Activated naive CD8-positive, alpha-beta T cell treated with anti-CD3 and anti-CD28 coated beads, Interleukin-2, amount 50 U/mL, for 16 hours (primary cell): ENCODE measurements around the gene GABBR2.
A peak's percentile ranks its signal among the peaks of the same experiment; 100 is the strongest.

ENCODE experiments used
- DNase-seq: peaks from one replicate; pipeline ENCODE4 v3.0.0-alpha.2; 2020; ENCODE audit warnings: low read depth, low spot score

The GABBR2 gene

DNA sequence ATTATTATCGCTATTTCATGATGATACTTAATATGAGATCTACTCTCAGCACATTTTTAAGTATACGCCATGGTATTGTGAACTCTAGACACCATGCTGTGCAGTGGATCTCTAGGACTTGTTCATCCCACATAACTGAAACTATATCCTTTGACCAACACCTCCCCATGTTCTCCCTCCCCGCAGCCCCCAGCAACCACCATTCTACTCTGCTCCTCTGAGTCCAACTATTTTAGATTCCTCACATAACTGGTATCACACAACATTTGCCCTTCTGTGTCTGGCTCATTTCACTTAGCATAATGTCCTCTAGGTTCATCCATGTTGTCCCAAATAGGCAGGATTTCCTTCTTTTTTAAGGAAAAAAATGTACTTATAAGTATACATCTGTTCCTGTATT lies 446.7 kb downstream of the GABBR2 start:
- no peak for DNase-seq

DNA sequence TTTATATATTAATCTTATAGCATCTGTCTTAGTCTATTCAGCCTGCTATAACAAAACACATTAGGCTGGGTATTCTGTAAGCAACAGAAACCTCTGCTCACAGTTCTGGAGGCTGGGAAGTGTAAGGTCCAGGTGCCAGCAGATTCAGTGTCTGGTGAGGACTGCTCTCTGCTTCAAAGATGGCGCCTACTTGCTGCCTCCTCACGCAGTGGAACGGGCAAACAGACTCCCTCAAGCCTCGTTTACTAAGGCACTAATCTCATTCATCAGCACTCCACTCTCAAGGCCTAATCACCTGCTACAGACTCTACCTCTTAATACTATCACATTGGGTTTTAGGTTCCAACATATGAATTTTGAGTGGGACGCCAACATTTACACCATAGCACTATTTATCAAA lies 448.1 kb downstream of the GABBR2 start:
- DNase-seq, result no peak

DNA sequence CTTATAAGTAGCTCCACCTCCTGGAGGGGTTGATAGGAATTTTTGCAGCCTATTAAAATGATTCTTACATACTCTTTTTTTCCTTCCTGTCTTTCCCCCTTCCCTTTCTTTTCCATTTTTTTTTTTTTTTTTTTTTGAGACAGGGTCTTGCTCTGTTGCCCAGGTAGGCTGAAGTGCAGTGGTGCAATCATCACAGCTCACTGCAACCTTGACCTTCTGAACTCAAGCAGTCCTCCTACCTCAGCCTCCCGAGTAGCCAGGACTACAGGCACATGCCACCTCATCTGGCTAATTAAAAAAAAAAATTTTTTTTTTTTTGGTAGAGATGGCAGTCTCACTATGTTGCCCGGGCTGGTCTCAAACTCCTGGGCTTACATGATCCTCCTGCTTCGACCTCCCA lies 448.9 kb downstream of the GABBR2 start:
- no peak for DNase-seq

DNA sequence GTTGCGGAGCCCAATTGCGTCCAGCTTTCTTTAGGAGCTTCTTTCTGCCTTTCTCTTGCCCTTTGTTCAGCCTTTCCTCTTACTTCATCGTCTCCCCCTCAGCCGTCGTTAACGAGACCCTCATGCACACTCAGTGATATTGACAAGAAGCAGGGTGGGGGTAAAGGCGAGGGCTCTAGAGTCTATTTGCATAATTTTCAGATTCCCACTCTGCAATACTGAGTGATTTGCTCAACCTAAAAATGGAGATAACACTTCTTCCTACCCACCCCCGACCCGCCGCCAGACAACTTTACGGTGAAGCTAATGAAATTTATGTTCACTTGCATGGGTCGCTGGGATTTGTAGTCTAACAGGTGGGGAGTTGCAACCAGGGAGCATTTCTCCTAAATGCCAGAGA lies 452.0 kb downstream of the GABBR2 start:
- DNase-seq, result no peak

DNA sequence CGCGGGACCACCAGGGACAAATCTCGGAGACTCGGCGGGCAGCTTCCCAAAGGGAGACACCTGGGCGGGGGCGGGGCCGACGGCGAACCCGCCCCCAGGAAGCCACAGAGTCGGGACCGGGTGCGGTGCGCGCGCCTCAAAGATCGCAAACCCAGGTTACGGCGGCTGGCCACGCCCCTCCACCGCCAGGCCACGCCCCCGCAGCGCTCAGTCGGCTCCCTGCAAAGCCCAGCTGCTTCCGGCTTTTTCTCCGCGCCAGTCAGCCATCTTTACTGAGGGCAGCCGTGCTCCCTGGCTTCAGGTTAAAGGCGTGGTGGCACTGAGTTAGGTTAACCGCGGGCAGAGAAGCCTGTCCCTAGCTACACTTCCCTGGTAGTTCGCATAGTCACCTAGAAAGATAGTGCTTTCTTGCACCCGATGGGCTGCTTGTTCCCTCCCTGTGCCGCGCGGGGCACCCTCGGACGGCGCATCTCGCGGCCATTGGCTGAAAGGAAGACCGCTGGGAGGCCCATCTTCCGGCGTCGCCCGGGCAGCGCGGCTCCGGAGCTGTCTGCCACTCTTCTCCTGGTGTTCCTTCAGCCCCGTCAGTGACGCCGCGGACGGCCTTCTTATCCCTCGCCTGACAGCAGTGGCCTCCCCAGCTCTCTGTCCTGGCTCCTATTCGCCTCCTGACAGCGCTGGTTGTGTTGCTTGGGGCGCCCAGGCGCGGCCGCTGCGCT lies 453.0 kb downstream of the GABBR2 start, which contains the start of gene TBC1D2:
Gene TBC1D2, minus strand, starts transcription at position 72 of the 719 bp plus-strand sequence. CDS start 108 bp downstream, outside the sequence.
- peak; percentile 92 for DNase-seq

DNA sequence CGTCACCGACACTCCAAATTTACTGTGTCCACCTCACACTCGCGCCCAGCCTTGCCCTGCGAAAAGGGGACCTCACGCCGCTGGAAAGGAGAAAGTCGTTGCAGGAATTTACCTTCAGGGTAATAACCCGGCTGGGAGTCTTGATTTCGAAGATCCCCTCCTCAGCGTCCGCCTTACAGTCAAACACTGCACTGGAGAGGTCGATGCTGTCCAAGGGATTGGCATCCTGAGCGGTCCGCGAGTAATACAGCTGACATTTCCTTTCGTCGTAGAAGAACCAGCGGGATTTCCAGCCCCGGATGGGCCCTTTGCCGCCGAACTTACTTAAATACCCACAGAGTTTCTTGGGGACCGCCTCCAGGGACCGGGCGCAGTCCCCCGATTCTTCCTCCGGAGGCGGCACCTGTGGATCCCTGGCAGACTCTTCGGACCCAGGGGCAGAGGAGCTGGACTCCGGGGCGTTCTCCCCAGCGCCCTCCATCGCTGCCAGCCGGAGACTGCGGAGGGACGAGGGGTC lies 453.6 kb downstream of the GABBR2 start:
- DNase-seq, result no peak

DNA sequence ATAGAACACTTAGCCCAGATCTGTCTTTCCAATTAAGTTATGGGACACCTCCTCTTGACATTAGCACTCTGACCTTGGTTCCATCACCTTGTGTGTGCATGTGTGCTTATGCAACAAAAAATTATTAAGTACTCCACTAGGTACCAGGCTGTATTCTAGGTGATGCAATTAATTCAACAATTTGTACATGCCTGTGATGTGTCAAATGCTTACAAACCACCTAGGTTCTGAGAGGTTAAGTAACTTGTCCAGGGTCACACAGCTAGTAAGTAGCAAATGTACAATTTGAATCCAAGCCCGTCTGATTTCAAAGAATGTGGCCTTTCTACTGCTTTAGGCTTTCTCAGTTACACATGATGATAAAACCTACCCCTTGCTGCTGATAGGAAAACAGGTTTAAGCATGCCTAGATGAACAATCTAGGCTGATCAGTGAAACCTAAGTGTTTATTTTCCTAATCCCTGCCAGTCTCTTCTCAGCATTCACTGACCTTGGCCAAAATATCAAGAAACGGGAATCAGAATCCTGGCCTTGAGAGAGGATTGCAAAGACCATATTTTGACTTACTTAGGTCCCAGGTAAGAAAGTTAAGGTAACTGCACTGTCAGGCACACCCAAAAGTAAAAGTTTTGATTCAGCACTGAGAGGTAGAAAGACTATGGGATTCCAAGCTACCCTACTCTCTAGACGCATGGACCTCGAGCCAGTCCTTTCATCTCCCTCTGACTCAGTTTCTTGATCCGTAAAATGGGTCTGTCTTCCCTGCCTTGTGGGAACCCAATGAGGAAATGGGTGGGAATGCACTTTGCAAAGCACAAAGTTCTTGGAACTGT lies 454.3 kb downstream of the GABBR2 start:
- DNase-seq, result no peak

DNA sequence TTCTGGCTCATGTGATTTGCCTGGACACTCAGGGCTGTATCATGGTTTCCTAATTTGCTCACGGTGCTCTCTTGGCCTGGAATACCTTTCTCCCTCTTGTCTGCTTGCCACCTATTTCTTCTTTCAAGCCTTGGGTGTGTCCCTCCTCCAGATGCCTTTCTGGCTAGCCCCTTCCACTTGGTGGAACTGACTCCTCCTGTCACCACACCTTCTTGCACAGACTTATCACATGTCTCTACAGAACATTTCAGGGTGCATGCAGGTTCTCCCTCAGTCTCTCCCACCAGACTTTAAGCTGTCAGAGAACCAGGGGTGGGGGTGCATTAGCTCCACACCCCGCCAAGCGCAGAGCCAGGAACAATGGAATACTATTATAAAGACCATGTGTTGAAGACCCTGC lies 455.2 kb downstream of the GABBR2 start:
- no peak for DNase-seq

DNA sequence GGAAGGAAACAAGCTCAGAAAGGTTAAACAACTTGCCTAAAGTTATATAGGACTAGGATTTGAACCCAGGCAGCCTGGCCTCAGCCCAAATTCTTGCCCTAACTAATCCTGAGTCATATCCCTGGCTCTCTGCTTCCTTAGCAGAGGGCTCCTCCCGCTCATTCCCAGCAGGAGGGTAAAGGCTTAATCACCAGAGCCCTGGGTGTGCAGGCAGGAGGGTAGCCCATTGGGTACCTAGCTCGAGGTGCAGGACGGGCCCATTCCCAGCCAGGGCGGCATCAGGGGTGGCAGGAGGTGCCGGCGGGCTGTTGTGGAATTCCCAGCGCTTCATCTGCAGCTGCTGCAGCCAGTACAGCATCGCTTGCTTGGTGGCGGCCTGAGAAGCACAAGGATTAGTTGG lies 457.2 kb downstream of the GABBR2 start:
- no peak for DNase-seq

DNA sequence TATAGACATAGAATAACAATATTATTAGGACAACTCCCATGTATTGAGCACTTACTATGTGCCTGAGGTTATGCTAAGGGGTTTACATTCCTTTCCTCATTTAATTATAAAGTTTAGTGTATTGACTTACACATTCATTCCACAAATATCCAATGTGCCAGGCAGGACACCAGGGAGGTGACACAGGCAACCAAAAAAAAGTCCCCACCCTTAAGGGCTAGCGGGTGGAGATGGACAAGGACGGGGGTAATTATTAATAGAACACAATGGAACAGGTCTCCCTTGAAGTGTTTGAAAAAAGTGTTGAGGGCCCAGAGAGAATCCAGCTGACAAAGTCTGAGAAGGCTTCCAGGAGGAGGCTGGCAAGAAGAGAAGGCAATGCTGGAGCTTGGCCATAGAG lies 459.0 kb downstream of the GABBR2 start:
- DNase-seq, result no peak

DNA sequence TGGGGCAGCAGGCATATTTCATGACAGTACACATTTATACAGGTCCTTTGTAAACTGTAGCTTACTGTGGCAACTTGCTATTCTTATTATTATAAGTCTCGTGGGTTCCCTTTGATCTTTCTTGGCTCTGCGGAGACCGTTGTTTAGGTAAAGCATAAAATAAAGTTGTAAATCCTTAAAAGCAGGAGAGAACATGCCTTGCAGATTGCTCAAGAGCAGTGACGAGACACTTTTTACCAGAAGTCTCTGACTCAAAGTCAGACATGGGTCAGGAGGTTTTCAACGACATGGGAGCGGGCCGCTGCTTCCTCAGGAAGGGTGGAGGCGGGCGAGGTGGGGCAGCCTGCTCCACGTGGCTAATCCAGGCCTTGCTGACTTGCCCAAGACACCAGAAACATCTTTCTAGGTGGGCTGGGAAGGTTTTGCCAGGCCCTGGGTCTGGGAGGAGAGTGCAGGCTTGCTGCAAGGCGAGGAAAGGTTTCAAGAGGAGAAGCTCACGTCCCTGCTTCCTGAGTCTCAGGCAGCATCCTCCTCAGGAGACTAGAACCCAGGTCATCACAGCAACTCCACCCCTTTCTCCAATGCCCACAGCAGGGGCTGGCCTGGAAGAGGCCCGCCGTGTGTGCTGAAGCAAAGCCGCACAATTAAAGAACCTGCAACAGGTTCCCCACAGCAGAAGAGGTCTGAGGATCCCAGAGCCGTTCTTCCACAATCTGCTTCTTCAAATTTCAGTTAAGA lies 459.8 kb downstream of the GABBR2 start:
- no peak for DNase-seq

DNA sequence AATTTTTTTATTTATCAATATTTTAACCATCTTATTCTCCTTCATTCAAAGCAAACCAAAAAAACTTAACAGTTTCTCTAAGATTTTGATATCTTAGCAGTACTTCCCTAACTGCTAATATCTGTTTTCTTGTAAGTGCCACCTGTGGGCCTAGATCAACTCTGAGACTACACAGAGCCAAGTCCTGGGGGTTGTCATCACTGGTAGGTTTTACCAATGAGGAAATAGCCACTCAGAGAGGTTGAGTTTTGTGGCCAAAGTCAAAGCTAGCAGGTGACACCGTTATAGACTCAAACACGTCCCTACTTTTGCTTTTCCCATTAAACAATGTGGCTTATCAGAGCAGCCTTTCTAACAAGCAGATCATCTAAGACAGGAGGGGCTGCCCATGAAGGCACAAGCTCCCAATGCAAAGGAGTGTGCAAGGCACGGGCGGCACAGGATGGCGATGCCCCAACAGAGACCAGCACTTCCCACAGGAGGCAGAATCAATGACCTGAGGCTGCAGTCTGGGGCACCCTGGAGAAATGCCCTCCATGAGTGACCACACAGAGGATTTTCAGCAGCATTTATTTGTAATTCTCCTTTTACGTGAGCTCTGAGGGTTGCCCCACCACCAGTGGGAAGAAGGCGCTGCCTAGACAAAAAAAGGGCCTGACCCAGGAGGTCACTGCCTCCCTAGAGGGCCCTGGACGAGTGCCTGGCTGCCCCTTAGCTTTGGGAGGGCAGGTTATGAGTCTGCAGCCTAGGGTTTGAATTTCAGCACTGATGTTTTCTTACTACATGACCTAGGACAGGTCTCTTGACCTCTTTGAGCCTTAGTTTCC lies 460.7 kb downstream of the GABBR2 start:
- no peak for DNase-seq

DNA sequence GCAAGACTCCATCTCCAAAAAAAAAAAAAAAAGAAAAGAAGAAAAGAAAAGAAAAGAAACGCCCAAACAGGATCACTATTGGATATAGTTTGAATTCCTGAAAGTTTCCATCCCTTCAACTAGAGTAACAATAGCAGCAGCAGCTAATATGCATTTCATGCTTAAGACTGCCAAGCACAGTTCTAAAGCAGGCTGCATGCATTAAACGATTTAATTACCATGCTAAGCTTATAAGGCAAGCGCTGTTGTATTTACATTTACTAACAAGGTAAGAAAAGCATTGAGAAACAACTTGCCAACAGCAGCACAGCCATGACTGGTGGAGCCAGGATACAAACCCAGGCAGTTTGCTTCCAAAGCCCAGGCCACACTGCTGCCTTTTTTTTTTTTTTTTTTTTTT lies 466.3 kb downstream of the GABBR2 start:
- DNase-seq, result no peak

DNA sequence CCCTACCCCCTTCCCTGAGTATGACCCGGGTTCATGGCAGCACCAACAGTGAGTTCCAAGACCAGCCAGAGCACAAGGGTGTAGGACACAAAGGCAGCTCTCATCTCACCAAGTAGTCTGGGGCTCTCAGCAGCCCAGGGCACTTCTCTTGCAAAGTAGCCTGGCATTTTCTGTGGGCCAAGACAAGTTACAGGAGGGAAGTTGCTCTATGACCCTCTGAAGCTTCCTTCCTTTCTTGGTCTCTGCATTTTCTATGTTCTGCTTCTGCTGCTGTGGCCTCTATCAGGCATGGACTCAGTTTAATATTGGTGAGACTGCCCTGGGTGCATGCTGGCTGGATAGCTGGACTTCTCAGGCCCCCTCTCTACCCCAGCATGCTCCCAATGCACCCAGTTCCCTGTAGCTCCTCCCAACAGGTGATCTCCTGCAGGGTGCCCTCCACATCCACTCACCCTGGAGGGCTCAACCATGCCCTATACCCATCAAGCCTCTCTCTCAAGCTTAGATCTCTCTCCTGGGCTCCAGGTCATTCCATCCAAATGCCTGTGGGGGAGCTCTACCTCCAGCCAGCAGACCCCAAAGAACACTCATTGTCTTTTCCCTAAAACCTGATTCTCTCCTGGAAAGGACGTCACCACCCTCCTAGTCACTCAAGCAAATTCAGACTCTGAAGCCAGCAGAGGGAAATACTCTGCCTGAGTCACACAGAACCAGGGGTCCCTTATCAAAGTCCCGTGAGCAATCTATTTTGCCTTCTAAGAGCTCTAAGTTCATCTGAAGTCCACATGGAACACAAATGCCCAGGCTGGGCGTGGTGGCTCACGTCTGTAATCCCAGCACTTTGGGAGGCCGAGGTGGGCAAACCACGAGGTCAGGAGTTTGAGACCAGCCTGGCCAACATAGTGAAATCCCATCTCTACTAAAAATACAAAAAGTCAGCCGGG lies 467.1 kb downstream of the GABBR2 start:
- DNase-seq, result no peak

DNA sequence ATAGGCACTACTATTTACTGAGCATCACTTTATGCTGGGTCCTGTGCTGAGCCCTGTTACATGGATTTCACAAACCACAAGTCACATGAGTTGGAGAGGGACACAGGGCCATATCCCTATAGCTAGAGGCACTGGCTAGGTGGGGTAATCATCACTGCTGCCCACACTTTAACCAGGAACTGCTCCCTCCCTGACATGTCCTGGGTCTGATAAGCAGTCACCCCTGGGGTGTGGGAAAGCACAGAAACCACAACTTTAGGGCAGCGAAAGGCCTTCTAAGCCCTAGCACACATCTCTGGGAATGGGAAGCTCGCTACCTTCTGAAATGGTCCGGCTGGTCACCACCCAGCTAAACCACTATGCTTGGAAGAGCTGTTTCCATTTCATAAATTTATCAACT lies 468.3 kb downstream of the GABBR2 start:
- DNase-seq, result no peak
